HG03060 (cell line): Measurements from ENCODE around the gene SLC39A11.

Experiments used
- ATAC-seq: cut with Tn5 transposase; IDR thresholded peaks from one replicate; pipeline ENCODE4 v1.9.1; 2021; ENCODE audit warnings: low read depth, moderate number of reproducible peaks; ENCODE audit not compliant: unreplicated experiment

Gene SLC39A11

GRCh38 chr17:72734613-72735012 lies 357.9 kb downstream of the SLC39A11 start:
- no peak for ATAC-seq

- no peak for ATAC-seq
Measured at GRCh38 chr17:72733619-72734282, 358.7 kb downstream of the SLC39A11 start.

DNA sequence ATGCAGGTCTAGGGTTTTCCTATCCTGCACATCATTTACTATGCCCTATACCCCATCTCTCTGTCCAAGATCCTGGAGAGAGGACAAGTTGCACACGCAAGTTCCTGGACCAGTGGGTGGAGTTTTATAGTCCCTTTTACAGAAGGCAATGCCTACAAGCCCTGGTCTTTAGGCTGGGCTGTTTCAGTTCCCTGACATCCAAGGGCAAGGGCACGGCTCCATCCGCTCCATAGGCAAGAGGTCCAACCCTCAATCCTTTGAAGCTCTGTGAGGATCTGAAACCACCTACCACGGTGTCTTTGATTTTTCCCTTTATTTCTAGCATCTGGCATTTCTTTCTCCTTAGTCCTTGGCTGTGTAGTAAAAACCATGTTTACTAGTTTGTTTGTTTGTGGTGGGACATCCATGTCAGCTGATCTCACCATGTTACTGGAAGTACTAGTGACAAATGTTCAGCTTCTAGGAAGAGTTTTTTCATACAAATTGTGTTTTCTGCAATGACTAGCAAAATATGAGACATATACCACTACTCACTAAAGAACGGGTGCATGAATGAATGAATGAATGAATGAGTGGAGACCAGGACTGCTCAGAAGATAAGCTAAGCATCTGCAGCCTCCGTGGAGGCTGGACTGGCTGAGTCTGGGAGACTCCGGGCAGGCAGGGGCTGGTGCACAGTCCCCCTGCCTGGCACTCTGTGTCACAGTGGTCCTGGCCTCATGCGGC lies 359.4 kb downstream of the SLC39A11 start:
- ATAC-seq: no peak

DNA sequence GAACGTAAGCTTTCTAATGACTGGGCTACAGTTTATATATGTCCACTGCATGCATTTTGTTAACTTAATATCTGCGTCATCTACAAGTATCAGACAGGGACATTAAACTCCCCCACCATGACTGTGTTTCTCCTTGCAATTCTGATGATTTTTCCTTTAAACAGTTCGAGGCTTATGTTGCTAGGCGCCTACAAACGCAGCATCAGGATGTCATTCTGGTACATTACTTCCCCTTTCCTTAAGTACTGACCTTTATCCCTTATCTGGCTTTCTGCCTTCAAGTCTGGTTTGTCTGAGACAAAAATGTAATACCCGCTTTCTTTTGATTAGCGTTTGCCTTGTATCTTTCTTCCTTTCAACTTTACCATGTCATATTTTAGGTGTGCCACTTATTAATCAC lies 362.4 kb downstream of the SLC39A11 start:
- ATAC-seq: no peak

GRCh38 chr17:72726936-72727335 lies 365.6 kb downstream of the SLC39A11 start:
- peak; percentile 86 for ATAC-seq

- no peak for ATAC-seq
Measured at GRCh38 chr17:72725433-72726068, 366.9 kb downstream of the SLC39A11 start.

GRCh38 chr17:72724267-72724666 lies 368.2 kb downstream of the SLC39A11 start:
- ATAC-seq: no peak

DNA sequence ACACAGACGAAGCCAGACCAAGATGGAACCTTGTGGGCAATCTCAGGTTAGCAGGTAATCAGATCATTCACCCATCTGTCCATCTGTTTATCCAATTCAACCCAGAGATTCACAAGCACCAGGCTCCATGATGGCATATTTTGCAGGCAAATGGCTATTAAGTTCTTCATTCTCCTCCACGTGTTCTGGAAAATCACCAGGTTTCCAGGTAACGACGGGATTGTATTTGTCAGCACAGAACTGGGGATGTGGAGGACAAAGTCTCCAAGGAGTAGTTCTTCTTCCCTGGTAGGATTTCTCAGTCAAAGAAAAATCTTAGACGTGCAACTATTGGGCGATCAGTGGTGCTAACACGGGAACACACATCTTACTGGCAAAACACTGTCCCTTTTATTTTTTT lies 368.8 kb downstream of the SLC39A11 start:
- ATAC-seq: no peak

GRCh38 chr17:72720494-72720825 lies 372.0 kb downstream of the SLC39A11 start:
- ATAC-seq: no peak

- ATAC-seq: no peak
Measured at GRCh38 chr17:72719578-72720493, 372.7 kb downstream of the SLC39A11 start.

GRCh38 chr17:72719206-72719577 lies 373.3 kb downstream of the SLC39A11 start:
- no peak for ATAC-seq

DNA sequence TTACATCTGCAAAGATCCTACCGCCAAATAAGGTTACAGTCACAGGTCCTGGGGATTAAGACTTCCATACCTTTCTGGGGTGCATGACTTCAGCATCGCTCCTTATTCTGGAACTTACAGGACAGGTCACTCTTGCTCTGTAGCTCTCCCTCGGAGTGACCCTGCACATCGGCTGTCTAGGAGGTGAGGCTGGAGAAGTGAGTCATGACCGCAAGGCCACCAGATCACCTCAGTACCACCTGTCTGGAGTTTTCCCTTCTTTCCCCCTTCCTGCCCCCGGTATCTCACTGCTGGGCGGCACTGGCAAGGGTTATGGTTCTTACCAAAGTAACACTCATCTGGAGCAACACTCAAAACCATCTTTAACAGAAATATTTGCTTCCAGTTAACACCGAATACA lies 374.8 kb downstream of the SLC39A11 start:
- no peak for ATAC-seq

GRCh38 chr17:72717276-72717675 lies 375.2 kb downstream of the SLC39A11 start:
- ATAC-seq: no peak

DNA sequence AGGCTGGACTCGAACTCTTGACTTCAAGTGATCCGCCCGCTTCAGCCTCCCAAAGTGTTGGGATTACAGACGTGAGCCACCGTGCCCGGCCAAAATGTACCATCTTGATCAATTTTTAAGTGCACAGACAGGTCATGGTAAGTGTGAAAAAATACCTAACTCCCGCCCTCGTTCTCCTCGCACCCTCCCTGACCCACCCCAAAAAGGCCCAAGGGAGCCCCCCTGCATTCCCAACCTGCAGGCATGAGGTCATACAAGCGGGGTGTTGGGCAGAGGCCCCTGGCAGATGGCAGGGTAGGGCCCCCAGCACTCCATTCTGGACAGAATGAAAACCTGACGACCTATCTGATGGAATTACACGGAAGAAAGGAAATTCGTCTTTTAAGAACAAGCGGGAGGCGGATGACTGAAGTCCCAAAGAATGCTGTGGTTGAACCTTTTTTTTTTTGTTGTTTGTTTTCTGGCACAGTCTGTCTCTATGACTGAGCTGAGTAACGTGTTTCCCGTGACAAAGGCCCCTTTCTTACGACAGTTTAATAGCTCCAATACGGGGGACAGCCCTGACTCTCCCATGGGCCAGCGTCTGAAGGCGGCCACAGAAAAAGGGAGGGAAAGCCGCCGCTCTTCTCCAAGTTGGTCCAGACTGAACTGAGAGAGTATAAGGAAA lies 376.4 kb downstream of the SLC39A11 start:
- ATAC-seq: no peak

- no peak for ATAC-seq
Measured at GRCh38 chr17:72714357-72714966, 378.0 kb downstream of the SLC39A11 start.

GRCh38 chr17:72713701-72714100 lies 378.8 kb downstream of the SLC39A11 start:
- ATAC-seq: no peak

DNA sequence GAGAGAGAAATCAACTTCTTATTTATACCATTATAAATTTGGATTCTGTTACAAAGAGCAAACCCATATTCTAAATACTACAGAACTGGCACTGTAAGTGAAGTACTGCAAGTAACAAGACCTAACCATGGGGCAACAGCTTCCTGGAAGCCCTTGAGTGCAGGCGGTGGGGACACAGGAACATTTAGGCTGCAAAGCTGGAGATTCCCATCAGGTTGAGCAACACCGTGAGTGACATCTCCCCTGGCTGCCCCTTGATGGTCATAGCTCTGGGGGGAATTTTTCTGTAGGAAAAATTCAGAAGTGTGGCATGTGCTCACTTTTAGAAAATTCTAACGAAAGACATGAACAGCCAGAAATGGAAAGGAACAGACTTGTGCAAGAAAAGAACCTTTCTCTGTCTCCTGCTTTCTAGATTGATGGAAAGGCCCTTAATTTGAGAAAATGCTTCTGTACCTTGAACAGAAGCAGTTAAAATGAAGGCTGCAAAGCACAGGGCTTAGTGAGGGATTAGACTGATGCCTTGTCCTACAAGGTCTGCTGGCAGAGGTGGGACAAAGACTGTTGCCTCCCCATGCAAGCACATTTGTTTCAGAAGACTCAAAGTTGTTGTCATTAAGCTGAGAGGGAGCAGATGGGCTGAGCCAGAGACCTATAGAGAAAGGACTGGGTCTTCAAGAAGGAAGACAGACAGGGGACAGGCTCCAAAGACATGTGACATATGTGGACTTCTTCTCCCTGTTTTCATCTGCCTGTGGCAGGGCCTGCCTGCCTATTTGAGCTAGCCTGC lies 380.8 kb downstream of the SLC39A11 start:
- no peak for ATAC-seq

DNA sequence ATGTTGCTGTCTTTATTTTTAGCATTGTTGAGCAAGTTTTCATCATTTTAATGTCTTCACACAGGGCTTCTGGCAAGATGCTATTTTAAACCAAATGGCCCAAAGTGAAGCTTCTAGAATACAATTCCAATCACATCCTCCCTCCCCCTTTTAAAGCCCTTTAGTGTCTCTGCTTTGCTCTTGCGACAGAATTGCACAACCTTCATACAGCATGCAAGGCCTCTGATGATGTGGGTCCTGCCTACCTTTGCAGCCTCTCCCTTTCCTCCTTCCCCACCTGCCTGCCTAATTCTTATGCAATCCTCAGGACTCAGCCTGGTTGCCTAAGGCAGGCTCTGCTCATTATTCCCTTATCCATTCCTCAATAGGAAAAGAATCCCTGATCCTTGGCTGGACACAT lies 381.7 kb downstream of the SLC39A11 start:
- no peak for ATAC-seq

DNA sequence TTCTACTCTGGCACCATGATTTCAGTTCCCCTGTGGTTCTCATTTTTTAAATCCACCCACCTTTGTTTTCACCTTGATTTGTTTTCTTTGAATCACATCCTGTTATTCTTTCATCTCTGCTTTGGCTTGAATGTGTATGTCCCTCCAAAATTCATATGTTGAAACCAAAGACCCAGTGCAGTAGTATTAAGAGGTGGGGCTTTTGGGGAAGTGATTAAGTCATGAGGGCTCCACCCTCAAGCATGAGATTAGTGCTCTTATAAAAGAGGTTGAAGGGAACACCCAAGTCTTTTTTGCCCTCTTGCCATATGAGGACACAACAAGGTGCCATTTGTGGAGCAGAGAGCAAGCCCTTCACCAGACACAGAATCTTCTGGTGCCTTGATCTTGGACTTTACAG lies 382.3 kb downstream of the SLC39A11 start:
- ATAC-seq: no peak
